ENCODE measurements around the gene ADIPOR2. TPM values are rescaled to one million over a fixed set of nuclear protein-coding genes. Genes with fewer than 3 reads are reported as not detected.

ADIPOR2 gene
- total and polyA plus RNA-seq, 10 of the 15 experiments (the other 5 are each of a cell fraction or from before 2014, with no cell fraction given) = 8.6 to 65.0 (median 38.0) TPM

DNA sequence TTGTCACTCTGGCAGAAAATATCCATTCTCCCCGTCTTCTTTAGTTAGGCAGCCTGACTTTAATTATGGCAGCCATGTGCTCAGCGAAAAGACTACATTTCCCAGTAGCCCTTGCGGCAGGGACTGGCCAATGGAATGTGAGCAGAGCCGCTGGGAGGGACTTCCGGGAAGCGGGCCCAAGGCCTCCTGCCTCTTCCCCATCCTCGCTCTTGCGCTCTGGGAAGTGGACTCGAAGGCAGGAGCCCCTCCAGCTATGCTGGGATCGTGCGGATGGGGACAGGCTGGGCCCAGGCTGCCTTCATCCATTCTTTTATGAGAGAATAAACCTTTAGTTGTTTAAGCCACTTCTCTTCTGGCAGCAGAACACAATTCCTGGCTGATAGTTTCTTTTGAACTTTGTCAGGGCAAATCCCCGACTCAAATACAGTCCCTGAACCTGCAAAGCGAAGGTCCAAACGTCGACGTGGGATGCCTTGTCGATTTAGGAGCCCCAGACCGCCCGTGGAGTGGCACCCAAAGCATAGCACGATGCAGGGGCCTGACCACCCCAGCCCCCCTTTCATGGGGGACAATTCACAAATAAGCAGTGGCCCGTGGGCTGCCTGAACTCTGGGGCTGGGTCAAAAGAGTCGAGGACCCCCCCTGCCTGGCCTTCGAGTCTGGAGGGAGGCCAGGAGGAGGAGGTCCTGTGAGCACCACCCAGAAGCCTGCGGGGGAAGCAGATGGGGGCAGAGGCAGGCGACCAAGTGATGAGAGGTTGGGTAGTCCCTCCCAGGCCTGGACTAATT is 113.9 kb downstream of the ADIPOR2 start (continued):
- TF ChIP-seq, protein P1, sequence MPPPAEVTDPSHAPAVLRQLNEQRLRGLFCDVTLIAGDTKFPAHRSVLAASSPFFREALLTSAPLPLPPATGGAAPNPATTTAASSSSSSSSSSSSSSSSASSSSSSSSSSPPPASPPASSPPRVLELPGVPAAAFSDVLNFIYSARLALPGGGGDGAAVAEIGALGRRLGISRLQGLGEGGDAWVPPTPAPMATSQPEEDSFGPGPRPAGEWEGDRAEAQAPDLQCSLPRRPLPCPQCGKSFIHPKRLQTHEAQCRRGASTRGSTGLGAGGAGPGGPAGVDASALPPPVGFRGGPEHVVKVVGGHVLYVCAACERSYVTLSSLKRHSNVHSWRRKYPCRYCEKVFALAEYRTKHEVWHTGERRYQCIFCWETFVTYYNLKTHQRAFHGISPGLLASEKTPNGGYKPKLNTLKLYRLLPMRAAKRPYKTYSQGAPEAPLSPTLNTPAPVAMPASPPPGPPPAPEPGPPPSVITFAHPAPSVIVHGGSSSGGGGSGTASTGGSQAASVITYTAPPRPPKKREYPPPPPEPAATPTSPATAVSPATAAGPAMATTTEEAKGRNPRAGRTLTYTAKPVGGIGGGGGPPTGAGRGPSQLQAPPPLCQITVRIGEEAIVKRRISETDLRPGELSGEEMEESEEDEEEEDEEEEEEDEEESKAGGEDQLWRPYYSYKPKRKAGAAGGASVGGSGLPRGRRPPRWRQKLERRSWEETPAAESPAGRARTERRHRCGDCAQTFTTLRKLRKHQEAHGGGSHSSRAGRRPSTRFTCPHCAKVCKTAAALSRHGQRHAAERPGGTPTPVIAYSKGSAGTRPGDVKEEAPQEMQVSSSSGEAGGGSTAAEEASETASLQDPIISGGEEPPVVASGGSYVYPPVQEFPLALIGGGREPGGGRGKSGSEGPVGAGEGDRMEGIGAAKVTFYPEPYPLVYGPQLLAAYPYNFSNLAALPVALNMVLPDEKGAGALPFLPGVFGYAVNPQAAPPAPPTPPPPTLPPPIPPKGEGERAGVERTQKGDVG (CRISPR knock-in tag; IDR thresholded peaks at IDR 0.05) = no peak
- TF ChIP-seq CREM (IDR thresholded peaks at IDR 0.05; ENCODE audit: low read depth) (peak; percentile 53; the same call in 1 of the 2 replicates), NBN (IDR thresholded peaks at IDR 0.05) (no peak), EGR1 (IDR thresholded peaks at IDR 0.05; ENCODE audit: borderline replicate concordance in 1 of 2, low read depth in 2 of 2, low read length in 2 of 2) (no peak), ATF7 (IDR thresholded peaks at IDR 0.05; ENCODE audit: low read depth) (no peak), STAT1 (conservative IDR thresholded peaks at IDR 0.05) (no peak), ZZZ3 (IDR thresholded peaks at IDR 0.05; ENCODE audit: control insufficient read depth, insufficient read length, low read depth) (no peak), CEBPB (IDR thresholded peaks at IDR 0.05; ENCODE audit: borderline replicate concordance in 1 of 2, low read depth in 2 of 2, low read length in 2 of 2) (no peak), YY1 (IDR thresholded peaks at IDR 0.05; ENCODE audit: low read depth, low read length) (peak; percentile 97), BCL3 (IDR thresholded peaks at IDR 0.05; ENCODE audit: borderline replicate concordance, insufficient read depth, low read depth, low read length, poor library complexity, severe bottlenecking) (no peak), RAD51 (IDR thresholded peaks at IDR 0.05) (0 out of 2 replicates have a peak, but pooled peaks have one; percentile 19), BRCA1 (IDR thresholded peaks at IDR 0.05; ENCODE audit: low read depth, low read length) (no peak), ZNF384 (IDR thresholded peaks at IDR 0.05; ENCODE audit: borderline replicate concordance, low read depth, low read length) (no peak), POU2F2 (IDR thresholded peaks at IDR 0.05; ENCODE audit: borderline replicate concordance, low read depth, low read length) (no peak), ZBED1 (IDR thresholded peaks at IDR 0.05; ENCODE audit: borderline replicate concordance) (no peak), GABPA (IDR thresholded peaks at IDR 0.05; ENCODE audit: low read depth) (peak; percentile 93), NR2C1 (IDR thresholded peaks at IDR 0.05) (no peak), KLF5 (IDR thresholded peaks at IDR 0.05; ENCODE audit: partially characterized antibody) (no peak), NRF1 (conservative IDR thresholded peaks at IDR 0.05; ENCODE audit: low read depth, low read length) (no peak), NFIC (IDR thresholded peaks at IDR 0.05; ENCODE audit: low read depth, low read length) (no peak; the same call in 1 of the 2 replicates), RCOR1 (conservative IDR thresholded peaks at IDR 0.05; ENCODE audit: low read depth, low read length) (no peak), STAT3 (IDR thresholded peaks at IDR 0.05; ENCODE audit: low read depth, low read length) (peak; percentile 61; the same call in 1 of the 2 replicates), MTA2 (IDR thresholded peaks at IDR 0.05; ENCODE audit: low read depth) (no peak), MXI1 (IDR thresholded peaks at IDR 0.05; ENCODE audit: low read depth, low read length) (no peak; the same call in 1 of the 2 replicates), IRF4 (IDR thresholded peaks at IDR 0.05; ENCODE audit: low read depth, low read length) (no peak), ESRRA (IDR thresholded peaks at IDR 0.05; ENCODE audit: low read length) (no peak), MTA3 (IDR thresholded peaks at IDR 0.05; ENCODE audit: borderline replicate concordance, low read length) (no peak)
- TF ChIP-seq, protein P2, sequence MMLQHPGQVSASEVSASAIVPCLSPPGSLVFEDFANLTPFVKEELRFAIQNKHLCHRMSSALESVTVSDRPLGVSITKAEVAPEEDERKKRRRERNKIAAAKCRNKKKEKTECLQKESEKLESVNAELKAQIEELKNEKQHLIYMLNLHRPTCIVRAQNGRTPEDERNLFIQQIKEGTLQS (IDR thresholded peaks at IDR 0.05; ENCODE audit: borderline replicate concordance, extremely low read depth, low read depth, low read length) = no peak

Data from GM12878 (cell line).